Tibial artery (tissue), 4 donors: Measurements from ENCODE around the gene SERPINH1.

Source experiments
- DNase-seq, 2 donors: peaks; one replicate each; pipeline ENCODE4 v3.0.0-alpha.2; 2019
- H3K27ac ChIP-seq, 2 donors: fragments of 200-600 bp; sonication (generic) in 1 of 2; 1 replicate in 1 of 2; 2 replicates in 1 of 2; pipeline ENCODE4 v1.5.1; 2018 to 2019; ENCODE audit warnings: mild to moderate bottlenecking in 1 of 2
- H3K27me3 ChIP-seq, 2 donors: fragments of 200-600 bp; sonication (generic) in 1 of 2; one replicate each; pipeline versions ENCODE4 v1.5.1 to v1.6.0; 2016 to 2019
- H3K36me3 ChIP-seq, 3 donors: fragments of 200-600 bp; sonication (generic) in 2 of 3; one replicate each; pipeline ENCODE4 v1.5.1; 2016 to 2019; ENCODE audit warnings: mild to moderate bottlenecking in 2 of 3
- H3K4me1 ChIP-seq, 4 donors: fragments of 200-600 bp; sonication (generic) in 2 of 4; 1 replicate in 3 of 4; 2 replicates in 1 of 4; pipeline ENCODE4 v1.5.1; 2016 to 2019
- H3K4me3 ChIP-seq, 2 donors: fragments of 200-600 bp; sonication (generic) in 1 of 2; 1 replicate in 1 of 2; 2 replicates in 1 of 2; pipeline ENCODE4 v1.5.1; 2018 to 2019; ENCODE audit warnings: mild to moderate bottlenecking in 2 of 2
- H3K9me3 ChIP-seq, 3 donors: fragments of 200-600 bp; sonication (generic) in 1 of 3; one replicate each; pipeline ENCODE4 v1.5.1; 2016 to 2019
- CTCF ChIP-seq, 2 experiments: fragments of 200-600 bp in 1 of 2; fragments of 450-650 bp in 1 of 2; IDR thresholded peaks; one replicate each; pipeline ENCODE4 v1.5.1; 2017 to 2019; ENCODE audit warnings: antibody characterized with exemption in 2 of 2, mild to moderate bottlenecking in 1 of 2, moderate library complexity in 1 of 2
- intact Hi-C: fragments of 100-400 bp; cut with DNase I; formaldehyde crosslinking; loops from one replicate; pipeline ENCODE4 v1.15.0; 2023; ENCODE audit warnings: low total_unique reads

Gene SERPINH1

DNA sequence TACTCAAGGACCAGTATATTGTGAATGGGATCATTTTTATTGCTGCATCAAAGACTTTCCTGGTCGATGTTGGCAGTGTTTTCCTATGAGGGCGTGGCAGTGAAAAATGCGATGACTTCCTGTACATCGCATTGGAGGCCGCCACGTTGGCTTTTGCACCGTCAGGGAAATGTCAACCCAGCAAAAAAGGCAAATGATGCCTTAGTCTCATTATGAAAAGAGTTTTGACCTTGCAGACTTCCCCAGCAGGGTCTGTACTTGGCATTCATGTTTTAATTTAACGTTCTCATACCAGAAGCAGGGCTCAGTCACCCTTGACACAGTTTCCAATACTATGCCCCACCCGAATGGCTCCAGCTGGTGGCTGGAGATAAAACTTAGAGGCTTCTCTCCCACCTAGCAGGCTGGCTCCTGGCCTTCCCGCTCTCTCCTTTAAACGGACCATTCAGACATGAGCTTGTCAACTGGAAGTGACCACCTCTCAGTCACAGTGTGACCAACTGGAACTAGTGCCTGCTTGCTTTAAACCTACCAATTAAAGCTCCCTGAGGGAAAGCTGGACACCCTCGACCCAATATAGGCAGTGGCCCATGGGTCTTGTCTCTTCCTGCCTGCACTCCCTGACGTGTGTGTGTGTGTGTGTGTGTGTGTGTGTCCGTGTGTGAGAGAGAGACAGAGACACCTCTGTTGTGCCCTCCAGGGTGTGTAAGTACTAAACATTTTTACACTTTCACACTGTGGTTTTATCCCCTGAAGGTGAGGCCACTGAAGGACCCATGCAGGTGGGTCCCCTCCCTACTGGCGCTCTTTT, 27.6 kb upstream of the SERPINH1 start:
- intact Hi-C loops: no loop called here
- no peak for DNase-seq
- H3K27ac ChIP-seq: no peak overlapping the region
- no peaks in the 10 kb centered on the region for H3K9me3 ChIP-seq
- H3K36me3 ChIP-seq: no peaks in the 10 kb centered on the region
- no peaks in the 10 kb centered on the region for H3K27me3 ChIP-seq
- no peak overlapping the region for H3K4me3 ChIP-seq
- H3K4me1 ChIP-seq: peaks cover 0 to 3% (median 0%) of the 10 kb centered on the region in 4 donors
- TF ChIP-seq CTCF (IDR thresholded peaks at IDR 0.05): no peak

DNA sequence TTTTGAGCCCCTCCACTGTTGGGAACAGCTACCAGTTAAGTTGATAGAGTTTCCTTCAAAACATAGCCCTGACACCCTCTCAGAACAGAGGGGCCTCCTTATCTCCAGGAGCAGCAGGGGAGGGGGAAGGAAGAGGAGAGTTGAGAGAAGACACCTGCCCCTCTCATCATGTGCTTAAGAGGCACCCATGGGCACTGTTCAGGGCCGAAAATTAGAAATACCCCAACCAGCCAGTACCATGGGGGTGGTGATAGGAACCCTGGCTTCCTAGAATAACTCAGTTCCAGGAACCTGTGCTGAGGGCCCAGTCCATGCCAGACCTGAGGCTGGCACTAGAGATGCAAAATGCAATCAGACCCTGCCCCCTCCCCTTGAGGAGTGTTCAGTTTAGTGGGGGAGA, 27.0 kb upstream of the SERPINH1 start:
- Histone ChIP-seq H3K36me3 (no peaks in the 10 kb centered on the region), H3K27ac (no peak overlapping the region), H3K4me3 (no peak overlapping the region), H3K4me1 (peaks cover 0 to 3% (median 0%) of the 10 kb centered on the region in 4 donors), H3K27me3 (no peaks in the 10 kb centered on the region), H3K9me3 (no peaks in the 10 kb centered on the region)
- no peak for TF ChIP-seq CTCF (IDR thresholded peaks at IDR 0.05)
- DNase-seq: no peak
- intact Hi-C loops: no loop called here

DNA sequence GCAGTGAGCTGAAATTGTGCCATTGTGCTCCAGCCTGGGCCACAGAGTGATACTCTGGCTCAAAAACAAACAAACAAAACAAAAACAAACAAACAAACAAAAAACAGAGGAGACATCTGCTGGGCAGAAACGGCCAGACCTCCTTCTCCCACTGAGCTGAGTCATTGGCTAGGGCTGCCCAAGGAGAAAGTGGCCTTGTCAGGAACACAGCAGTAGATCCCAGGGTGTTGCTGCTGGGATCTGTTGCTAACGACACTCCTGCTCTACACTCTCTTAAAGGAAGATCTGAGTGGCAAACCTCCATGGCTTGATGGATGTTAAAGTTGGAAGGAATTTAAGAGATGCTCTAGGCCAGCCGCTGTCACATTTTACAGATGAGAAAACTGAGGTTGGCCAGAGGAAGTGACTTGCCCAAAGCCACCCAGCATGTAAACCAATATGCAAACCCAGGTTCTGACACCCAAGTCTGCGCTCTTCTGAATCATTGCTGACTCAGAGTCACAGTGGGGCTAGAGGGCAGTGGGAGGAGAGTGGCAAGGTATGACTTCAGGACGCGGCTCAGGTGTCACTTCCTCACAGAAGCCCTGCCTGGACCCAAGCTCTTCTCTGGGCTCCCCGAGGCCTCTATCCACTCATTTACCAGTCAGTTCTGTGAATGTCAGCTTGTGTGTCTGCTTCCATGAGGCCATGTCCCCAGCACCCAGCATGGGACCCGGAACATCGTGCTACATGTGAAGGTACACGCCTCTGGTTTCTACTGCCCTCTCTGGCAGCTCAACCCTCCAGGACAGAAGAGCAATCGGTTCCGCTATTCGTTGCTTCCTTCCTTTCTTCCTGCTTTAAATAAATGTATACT, 25.0 kb upstream of the SERPINH1 start:
- no peaks in the 10 kb centered on the region for H3K36me3 ChIP-seq
- intact Hi-C loops: no loop called here
- no peak for DNase-seq
- H3K9me3 ChIP-seq: no peaks in the 10 kb centered on the region
- peaks cover 0 to 3% (median 0%) of the 10 kb centered on the region in 4 donors for H3K4me1 ChIP-seq
- H3K4me3 ChIP-seq: no peak overlapping the region
- no peaks in the 10 kb centered on the region for H3K27me3 ChIP-seq
- no peak for TF ChIP-seq CTCF (IDR thresholded peaks at IDR 0.05)
- no peak overlapping the region for H3K27ac ChIP-seq

GRCh38 chr11:75537740-75538139, 24.3 kb upstream of the SERPINH1 start:
- no peak for TF ChIP-seq CTCF (IDR thresholded peaks at IDR 0.05)
- Histone ChIP-seq H3K4me3 (no peak overlapping the region), H3K27ac (no peak overlapping the region), H3K9me3 (no peaks in the 10 kb centered on the region), H3K27me3 (no peaks in the 10 kb centered on the region), H3K36me3 (no peaks in the 10 kb centered on the region), H3K4me1 (no peaks in the 10 kb centered on the region)
- DNase-seq: no peak
- intact Hi-C loops: no loop called here

DNA sequence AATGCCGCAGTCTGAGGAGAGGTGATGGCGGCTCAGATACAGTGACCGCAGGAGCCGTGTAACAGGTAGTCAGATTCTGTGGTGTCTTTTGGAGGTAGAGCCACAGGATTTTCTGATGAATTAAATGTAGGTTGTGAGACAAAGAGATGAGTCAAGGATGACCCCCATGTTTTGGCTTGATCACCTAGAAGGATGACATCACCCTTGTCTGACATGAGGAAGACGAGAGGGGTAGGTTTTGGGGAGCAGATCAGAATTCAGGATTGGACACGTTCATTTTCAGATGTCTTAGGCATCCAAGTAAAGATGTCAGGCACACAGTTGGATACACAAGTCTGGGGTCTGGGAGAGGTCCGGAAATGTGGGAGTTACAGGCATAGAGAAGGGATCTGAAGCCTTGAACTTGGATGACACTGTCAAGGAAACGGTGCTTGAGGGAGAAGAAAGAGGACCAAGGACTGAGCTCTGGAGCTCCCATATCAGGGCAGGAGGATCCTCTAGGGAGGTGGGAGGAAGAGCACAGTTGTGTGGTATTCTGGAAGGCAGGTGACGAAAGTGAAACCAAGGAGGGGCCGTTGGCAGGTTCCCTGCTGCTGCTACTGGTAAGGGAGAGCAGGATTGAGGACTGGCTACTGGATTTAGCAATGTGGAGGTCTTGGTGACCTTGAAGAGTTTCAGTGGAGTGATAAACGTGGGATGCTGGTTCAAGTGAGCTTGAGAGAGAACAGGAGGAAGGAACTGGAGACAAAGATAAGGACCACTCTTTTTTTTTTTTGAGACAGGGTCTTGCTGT, 23.7 kb upstream of the SERPINH1 start:
- DNase-seq: no peak
- Histone ChIP-seq H3K4me1 (no peaks in the 10 kb centered on the region), H3K9me3 (no peaks in the 10 kb centered on the region), H3K4me3 (no peak overlapping the region), H3K36me3 (no peaks in the 10 kb centered on the region), H3K27ac (no peak overlapping the region), H3K27me3 (no peaks in the 10 kb centered on the region)
- intact Hi-C loops: no loop called here
- no peak for TF ChIP-seq CTCF (IDR thresholded peaks at IDR 0.05)
